Sigmoid colon (tissue), 7 donors: ENCODE results near the gene SUSD6. TPM values are rescaled to one million over a fixed set of nuclear protein-coding genes. Genes with fewer than 3 reads are reported as not detected.

Experiments used
- DNase-seq: peaks from one replicate; pipeline ENCODE4 v3.0.0-alpha.2; 2019
- H3K27ac ChIP-seq, 4 donors: fragments of 200-600 bp; sonication (generic); one replicate each; pipeline ENCODE4 v1.5.1; 2016 to 2019; ENCODE audit warnings: mild to moderate bottlenecking in 1 of 4
- H3K27me3 ChIP-seq, 3 donors: fragments of 200-600 bp; sonication (generic); one replicate each; pipeline ENCODE4 v1.5.1; 2019; ENCODE audit warnings: mild to moderate bottlenecking in 1 of 3
- H3K36me3 ChIP-seq, 4 donors: fragments of 200-600 bp; sonication (generic); one replicate each; pipeline ENCODE4 v1.5.1; 2016 to 2019
- H3K4me1 ChIP-seq, 4 donors: fragments of 200-600 bp; sonication (generic); one replicate each; pipeline ENCODE4 v1.5.1; 2017 to 2019
- H3K4me3 ChIP-seq, 4 donors: fragments of 200-600 bp; sonication (generic); one replicate each; pipeline ENCODE4 v1.5.1; 2017 to 2019; ENCODE audit warnings: mild to moderate bottlenecking in 2 of 4, moderate library complexity in 1 of 4
- H3K9me3 ChIP-seq, 4 donors: fragments of 200-600 bp in 3 of 4; sonication (generic) in 3 of 4; one replicate each; pipeline versions ENCODE4 v1.5.1 to v1.6.1; 2013 to 2019
- CTCF ChIP-seq, 4 experiments: fragments of 450-650 bp in 3 of 4; fragments of 200-600 bp in 1 of 4; IDR thresholded peaks; one replicate each; pipeline ENCODE4 v1.5.1; 2016 to 2019; ENCODE audit warnings: antibody characterized with exemption in 4 of 4, mild to moderate bottlenecking in 3 of 4, moderate library complexity in 2 of 4
- EP300 ChIP-seq, 4 donors: sonication (generic); formaldehyde crosslinking; IDR thresholded peaks; one replicate each; pipeline ENCODE4 v1.6.1; 2017; ENCODE audit warnings: antibody characterized with exemption in 4 of 4
- POLR2A ChIP-seq, 2 donors: fragments of 450-650 bp; IDR thresholded peaks; one replicate each; pipeline ENCODE4 v1.6.1; 2016; ENCODE audit warnings: antibody characterized with exemption in 2 of 2, mild to moderate bottlenecking in 2 of 2, moderate library complexity in 2 of 2
- POLR2AphosphoS5 ChIP-seq, 4 donors: sonication (generic); formaldehyde crosslinking; IDR thresholded peaks; one replicate each; pipeline ENCODE4 v1.6.1; 2017; ENCODE audit warnings: antibody characterized with exemption in 4 of 4
- WGBS, 2 donors: extraction: QIAGEN DNeasy Blood & Tissue Kit; methylation state at CpG; one replicate each; pipeline ENCODE4 v1.1.7; 2013; 5-methylcytosine and 5-hydroxymethylcytosine counted together
- intact Hi-C: fragments of 100-400 bp; cut with DNase I; formaldehyde crosslinking; loops from one replicate; pipeline ENCODE4 v1.15.1; 2023
- polyA plus RNA-seq, 3 donors: library from polyadenylated mRNA; stranded (reverse); fragments of 200-250 nt; gene quantifications; one replicate each; pipeline ENCODE4 v1.2.3, GENCODE V29; 2013
- total RNA-seq, 4 donors: library from RNA; depleted of rRNA; stranded (reverse); fragments of >200 nt; gene quantifications; one replicate each; pipeline ENCODE4 v1.1.0, GENCODE V29; 2016
- donor health status: healthy with polysubstance abuse.
- donor health status: Bipolar disorder and iron deficiency.
- donor health status: healthy.

Gene SUSD6
- total and polyA plus RNA-seq, 7 donors = 5.4 to 62.0 (median 13.9) TPM

DNA sequence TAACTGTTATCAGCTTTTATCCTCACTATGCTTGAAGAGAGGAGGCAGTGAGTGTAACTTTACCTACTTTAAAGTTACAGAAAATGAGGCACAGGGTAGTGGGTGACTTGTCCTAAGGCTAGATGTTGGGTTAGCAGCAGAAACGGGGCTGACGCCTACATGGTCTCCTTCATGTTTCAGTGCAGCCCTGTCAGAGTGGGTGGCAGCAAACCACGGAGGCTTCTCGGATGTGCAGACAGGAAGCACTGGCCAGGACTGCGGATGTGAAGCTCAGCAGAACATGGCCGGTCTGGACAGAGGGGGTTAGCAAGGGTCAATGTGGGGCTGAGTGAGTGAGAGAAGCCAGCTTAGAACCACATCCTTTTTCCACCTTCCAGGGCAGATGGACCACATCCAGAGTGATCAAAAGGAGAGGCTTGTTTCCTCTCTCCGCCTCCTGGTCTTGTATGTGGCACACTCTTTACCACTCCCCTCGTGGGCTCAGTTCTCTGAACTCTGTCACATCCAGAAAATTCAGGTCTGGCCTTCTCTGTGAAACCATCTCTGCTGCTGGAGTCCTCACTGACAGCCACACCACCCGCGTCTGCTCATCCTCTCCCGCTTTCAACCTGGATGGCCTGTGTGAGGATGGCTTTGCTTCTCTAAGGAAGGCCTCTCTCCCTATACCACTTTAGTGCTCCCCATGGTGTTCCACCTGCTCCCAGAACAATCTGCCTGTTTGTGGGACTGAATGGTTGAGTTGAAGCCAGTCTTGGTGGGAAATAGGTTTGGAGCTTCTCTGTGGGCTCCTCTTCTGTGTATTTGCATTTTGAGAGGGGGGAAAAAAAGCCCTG lies 14.1 kb downstream of the SUSD6 start:
- H3K27ac ChIP-seq = peak overlapping the region in 2 of 4 donors; percentile 23 to 25
- TF ChIP-seq EP300 (IDR thresholded peaks at IDR 0.05) (no peak), POLR2AphosphoS5 (IDR thresholded peaks at IDR 0.05) (peak in 1 of 4 donors; percentile 19)
- DNase-seq = peak; percentile 82

DNA sequence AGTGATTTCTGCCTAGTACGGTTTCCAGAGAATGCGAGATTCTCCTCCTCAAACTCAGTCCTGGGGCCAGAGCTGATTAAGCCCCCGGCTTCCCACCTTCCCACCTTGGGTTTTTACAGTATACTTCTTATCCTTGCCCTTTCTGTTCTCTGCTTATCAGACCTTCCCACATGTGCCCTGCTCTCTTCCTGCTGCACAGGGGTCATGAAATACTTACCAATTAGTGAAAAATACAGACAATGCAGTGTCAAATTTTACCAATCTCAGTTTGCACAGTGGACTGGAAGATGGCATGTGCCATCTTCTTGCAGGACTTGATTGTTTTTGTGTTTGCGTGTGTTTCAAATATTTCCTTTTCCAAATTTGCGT lies 14.7 kb downstream of the SUSD6 start:
- H3K36me3 ChIP-seq = no peaks in the 10 kb centered on the region
- peaks cover 0 to 91% (median 48%) of the 10 kb centered on the region in 4 donors for H3K4me1 ChIP-seq
- 75 to 89% methylated on average over 5 of the region's 5 CpGs for WGBS, 2 donors
- intact Hi-C loops = no loop called here
- peak overlapping the region in 2 of 4 donors; percentile 23 to 25 for H3K27ac ChIP-seq
- DNase-seq = no peak
- no peak for TF ChIP-seq EP300 (IDR thresholded peaks at IDR 0.05)
- no peak overlapping the region for H3K4me3 ChIP-seq
- H3K9me3 ChIP-seq = no peaks in the 10 kb centered on the region
- no peaks in the 10 kb centered on the region for H3K27me3 ChIP-seq

More for the DNA sequence above, 14.1 kb downstream of the SUSD6 start:
- Histone ChIP-seq H3K4me3 (no peak overlapping the region), H3K36me3 (no peaks in the 10 kb centered on the region), H3K4me1 (peaks cover 0 to 91% (median 48%) of the 10 kb centered on the region in 4 donors), H3K27me3 (no peaks in the 10 kb centered on the region), H3K9me3 (no peaks in the 10 kb centered on the region)
- intact Hi-C loops = no loop called here
- WGBS, 2 donors = 35 to 73% methylated on average over 11 of the region's 11 CpGs

- TF ChIP-seq CTCF (IDR thresholded peaks at IDR 0.05) (no peak), EP300 (IDR thresholded peaks at IDR 0.05) (no peak), POLR2AphosphoS5 (IDR thresholded peaks at IDR 0.05) (no peak), POLR2A (IDR thresholded peaks at IDR 0.05) (no peak)
- H3K27ac ChIP-seq = no peak overlapping the region
- intact Hi-C loops = no loop called here
- no peaks in the 10 kb centered on the region for H3K27me3 ChIP-seq
- H3K9me3 ChIP-seq = no peaks in the 10 kb centered on the region
- no peaks in the 10 kb centered on the region for H3K36me3 ChIP-seq
- H3K4me1 ChIP-seq = peaks cover 0 to 95% (median 71%) of the 10 kb centered on the region in 4 donors
- DNase-seq = no peak
- H3K4me3 ChIP-seq = no peak overlapping the region
- WGBS, 2 donors = 68 to 70% methylated on average over 9 of the region's 9 CpGs
Observed at GRCh38 chr14:69629225-69630127, 18.1 kb downstream of the SUSD6 start.

GRCh38 chr14:69630360-69630759 lies 19.0 kb downstream of the SUSD6 start:
- H3K4me1 ChIP-seq = peaks cover 0 to 96% (median 76%) of the 10 kb centered on the region in 4 donors

DNA sequence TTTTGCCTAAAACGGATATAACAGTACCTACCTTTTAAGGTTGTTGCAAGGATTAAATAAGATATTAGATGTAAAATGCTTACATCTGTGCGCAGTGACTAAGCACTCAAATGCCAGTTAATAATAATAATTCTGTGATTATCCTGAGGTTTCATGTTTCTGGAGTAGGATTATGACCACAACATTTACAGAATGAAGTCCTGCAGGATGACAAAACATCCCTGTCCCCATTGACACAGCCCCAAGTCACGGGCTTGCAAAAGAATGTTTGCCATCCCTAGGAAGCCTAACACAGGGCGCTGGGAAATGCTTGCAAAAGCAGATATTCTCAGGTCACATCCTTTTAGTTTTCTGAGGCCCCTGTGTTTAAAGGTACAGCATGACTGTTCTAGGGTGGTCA lies 20.1 kb downstream of the SUSD6 start:
- no peak overlapping the region for H3K27ac ChIP-seq
- H3K4me1 ChIP-seq = peaks cover 0 to 96% (median 80%) of the 10 kb centered on the region in 4 donors
- intact Hi-C loops = no loop called here
- 83 to 87% methylated on average over 4 of the region's 4 CpGs for WGBS, 2 donors
- no peaks in the 10 kb centered on the region for H3K36me3 ChIP-seq
- no peak overlapping the region for H3K4me3 ChIP-seq
- DNase-seq = no peak
- H3K27me3 ChIP-seq = no peaks in the 10 kb centered on the region
- no peak for TF ChIP-seq CTCF (IDR thresholded peaks at IDR 0.05)
- TF ChIP-seq POLR2A (IDR thresholded peaks at IDR 0.05) = no peak
- no peak for TF ChIP-seq POLR2AphosphoS5 (IDR thresholded peaks at IDR 0.05)
- TF ChIP-seq EP300 (IDR thresholded peaks at IDR 0.05) = no peak
- no peaks in the 10 kb centered on the region for H3K9me3 ChIP-seq

More at GRCh38 chr14:69630360-69630759, 19.0 kb downstream of the SUSD6 start:
- H3K36me3 ChIP-seq = no peaks in the 10 kb centered on the region
- intact Hi-C loops = no loop called here
- TF ChIP-seq CTCF (IDR thresholded peaks at IDR 0.05) (no peak), EP300 (IDR thresholded peaks at IDR 0.05) (no peak)
- no peak overlapping the region for H3K27ac ChIP-seq
- DNase-seq = no peak
- H3K4me3 ChIP-seq = no peak overlapping the region
- no peaks in the 10 kb centered on the region for H3K9me3 ChIP-seq
- 72 to 75% methylated on average over 2 of the region's 2 CpGs for WGBS, 2 donors
- H3K27me3 ChIP-seq = no peaks in the 10 kb centered on the region
